RWPE1 (cell line): ENCODE measurements around the gene NMNAT2.

Source experiments
- CTCF ChIA-PET: fragments of 350-600 bp; sonication (Branson Sonifier 250); formaldehyde crosslinking; extraction: SDS; loops from one replicate; lab custom pipeline; 2021; lab: Yijun Ruan, JAX
- POLR2A ChIA-PET: fragments of 400-600 bp; formaldehyde crosslinking; extraction: SDS; loops from one replicate; lab custom pipeline; 2020; ENCODE audit warnings: antibody characterized with exemption; ENCODE audit not compliant: low non-redundant PET; lab: Yijun Ruan, JAX
- DNase-seq: peaks from one replicate; pipeline ENCODE4 v3.0.0; 2012; ENCODE audit warnings: low spot score
- H3K27ac ChIP-seq: fragments of 450-650 bp; 2 replicates; pipeline ENCODE4 v1.5.1; 2017
- CTCF ChIP-seq: fragments of 450-650 bp; conservative IDR thresholded peaks from 2 replicates; pipeline ENCODE4 v1.5.1; 2017; ENCODE audit warnings: low read depth, mild to moderate bottlenecking

NMNAT2 gene

GRCh38 chr1:183215076-183215720 lies 203.0 kb downstream of the NMNAT2 start:
- ChIA-PET POLR2A (no interaction called here), CTCF (interaction anchor here (0.5 to 0.6 kb wide), 2 partner anchors 24 to 137 kb away, joined by 3 read pairs; no protein-coding TSS in a partner anchor)
- no peak for DNase-seq
- H3K27ac ChIP-seq: peak overlapping the region; percentile 33
- TF ChIP-seq CTCF: no peak

- CTCF ChIA-PET: interaction anchor here (0.6 kb wide), 1 partner anchor 28 kb away, joined by 3 read pairs; no protein-coding TSS in a partner anchor
- peak overlapping the region; percentile 54 for H3K27ac ChIP-seq
- POLR2A ChIA-PET: no interaction called here
- TF ChIP-seq CTCF: no peak
- no peak for DNase-seq
Observed at GRCh38 chr1:183214021-183214970, 203.9 kb downstream of the NMNAT2 start.

- ChIA-PET POLR2A (no interaction called here), CTCF (interaction anchor here (0.6 kb wide), 1 partner anchor 123 kb away, joined by 5 read pairs; no protein-coding TSS in a partner anchor)
- DNase-seq: no peak
- no peak for TF ChIP-seq CTCF
- H3K27ac ChIP-seq: no peak overlapping the region
Observed at GRCh38 chr1:183212870-183213269, 205.3 kb downstream of the NMNAT2 start.

- POLR2A ChIA-PET: no interaction called here
- H3K27ac ChIP-seq: no peak overlapping the region
- no peak for TF ChIP-seq CTCF
- no peak for DNase-seq
- CTCF ChIA-PET: no interaction called here
Observed at GRCh38 chr1:183210681-183211080, 207.5 kb downstream of the NMNAT2 start.

GRCh38 chr1:183209533-183210158 lies 208.5 kb downstream of the NMNAT2 start:
- peak; percentile 92 for DNase-seq
- ChIA-PET POLR2A (interaction anchor here (0.6 kb wide), 1 partner anchor 12 kb away, joined by 3 read pairs; no protein-coding TSS in a partner anchor), CTCF (interaction anchor here (0.5 to 1.1 kb wide), 5 partner anchors 18 to 172 kb away, joined by 3 to 5 read pairs (median 4); no protein-coding TSS in a partner anchor)
- no peak for TF ChIP-seq CTCF
- no peak overlapping the region for H3K27ac ChIP-seq
